PC-3 (cell line): ENCODE measurements around the gene IL7R.

Experiments
- EZH2 ChIP-seq: fragments of 300-600 bp; sonication (generic); IDR thresholded peaks from one replicate; pipeline ENCODE4 v1.6.1; 2017; ENCODE audit warnings: antibody characterized with exemption, mild to moderate bottlenecking, low read length; ENCODE audit not compliant: unreplicated experiment
- EZH2phosphoT487 ChIP-seq: fragments of 300-600 bp; sonication (generic); IDR thresholded peaks from 2 replicates; pipeline ENCODE4 v1.6.1; 2018; ENCODE audit warnings: mild to moderate bottlenecking, antibody characterized with exemption, low read length, borderline replicate concordance
- TF ChIP-seq, protein P1 (sequence below): fragments of 300-600 bp; sonication (generic); conservative IDR thresholded peaks from 2 replicates; pipeline ENCODE4 v1.5.1; 2017; ENCODE audit warnings: antibody characterized with exemption, low read depth, mild to moderate bottlenecking, low read length

- TF ChIP-seq, protein P1, sequence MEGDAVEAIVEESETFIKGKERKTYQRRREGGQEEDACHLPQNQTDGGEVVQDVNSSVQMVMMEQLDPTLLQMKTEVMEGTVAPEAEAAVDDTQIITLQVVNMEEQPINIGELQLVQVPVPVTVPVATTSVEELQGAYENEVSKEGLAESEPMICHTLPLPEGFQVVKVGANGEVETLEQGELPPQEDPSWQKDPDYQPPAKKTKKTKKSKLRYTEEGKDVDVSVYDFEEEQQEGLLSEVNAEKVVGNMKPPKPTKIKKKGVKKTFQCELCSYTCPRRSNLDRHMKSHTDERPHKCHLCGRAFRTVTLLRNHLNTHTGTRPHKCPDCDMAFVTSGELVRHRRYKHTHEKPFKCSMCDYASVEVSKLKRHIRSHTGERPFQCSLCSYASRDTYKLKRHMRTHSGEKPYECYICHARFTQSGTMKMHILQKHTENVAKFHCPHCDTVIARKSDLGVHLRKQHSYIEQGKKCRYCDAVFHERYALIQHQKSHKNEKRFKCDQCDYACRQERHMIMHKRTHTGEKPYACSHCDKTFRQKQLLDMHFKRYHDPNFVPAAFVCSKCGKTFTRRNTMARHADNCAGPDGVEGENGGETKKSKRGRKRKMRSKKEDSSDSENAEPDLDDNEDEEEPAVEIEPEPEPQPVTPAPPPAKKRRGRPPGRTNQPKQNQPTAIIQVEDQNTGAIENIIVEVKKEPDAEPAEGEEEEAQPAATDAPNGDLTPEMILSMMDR: no peak
- TF ChIP-seq EZH2phosphoT487: no peak
- TF ChIP-seq EZH2: no peak
Measured at GRCh38 chr5:35821513-35821912, 35.2 kb upstream of the IL7R start.
